BJ (cell line): Measurements from ENCODE around the gene NEO1. TPM values are rescaled to one million over a fixed set of nuclear protein-coding genes. Genes with fewer than 3 reads are reported as not detected.

Experiments used
- CTCF ChIA-PET: fragments of 350-600 bp; formaldehyde crosslinking; extraction: SDS; loops from one replicate; lab custom pipeline; 2021; ENCODE audit warnings: antibody characterized with exemption, inconsistent platforms; lab: Yijun Ruan, JAX
- POLR2A ChIA-PET: fragments of 300-600 bp; sonication (Branson Sonifier 250); formaldehyde crosslinking; extraction: SDS; loops from one replicate; lab custom pipeline; 2021; ENCODE audit warnings: antibody characterized with exemption; lab: Charles Lee
- DNase-seq: peaks from one replicate; pipeline ENCODE4 v3.0.0-alpha.2; 2011; ENCODE audit warnings: low read depth
- H3K27me3 ChIP-seq: 2 replicates; pipeline ENCODE4 v1.6.0; 2011; ENCODE audit warnings: low read length; ENCODE audit not compliant: control insufficient read depth, insufficient read depth
- H3K36me3 ChIP-seq: 2 replicates; pipeline ENCODE4 v1.5.1; 2011; ENCODE audit warnings: low read length; ENCODE audit not compliant: control insufficient read depth, insufficient read depth
- H3K4me3 ChIP-seq: 2 replicates; pipeline ENCODE4 v1.5.1; 2011; ENCODE audit warnings: low read depth, mild to moderate bottlenecking, control low read depth, low read length
- polyA plus RNA-seq: library from polyadenylated mRNA; depleted of rRNA; stranded (reverse); fragments of >200 nt; gene quantifications from 2 replicates; pipeline ENCODE4 v1.2.3, GENCODE V29; 2011
- TF ChIP-seq, protein P1 (sequence below): IDR thresholded peaks from 2 replicates; pipeline ENCODE4 v1.5.1; 2011; ENCODE audit warnings: low read depth, mild to moderate bottlenecking, control low read depth, inconsistent platforms, low read length, moderate library complexity; ENCODE audit not compliant: insufficient read depth

Gene NEO1
- polyA plus RNA-seq, 1 experiment, result 2.9 TPM

DNA sequence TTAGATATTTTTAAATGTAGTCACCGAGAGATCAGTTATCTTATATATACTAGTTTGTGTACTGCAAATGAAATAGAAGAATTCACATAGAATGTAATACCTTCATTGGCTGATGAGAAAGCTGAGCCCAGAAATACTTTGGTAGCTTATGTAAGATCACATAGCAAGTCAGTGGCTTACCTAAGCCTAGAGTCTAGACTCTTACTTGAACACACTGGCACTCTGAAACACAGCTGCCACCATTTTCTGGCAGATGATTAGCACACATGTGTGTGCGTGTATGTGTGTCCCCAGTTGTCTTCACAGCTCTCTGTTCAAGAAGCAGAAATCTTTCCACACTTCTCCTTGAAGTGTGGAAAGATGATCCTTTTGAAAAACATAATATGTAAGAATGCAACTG, 124.3 kb downstream of the NEO1 start:
- H3K4me3 ChIP-seq, result no peak overlapping the region
- no peaks in the 10 kb centered on the region for H3K27me3 ChIP-seq
- H3K36me3 ChIP-seq, result no peaks in the 10 kb centered on the region
- CTCF ChIA-PET, result interaction anchor here (1.4 kb wide), 1 partner anchor 9 kb away, joined by 3 read pairs; no protein-coding TSS in a partner anchor
- TF ChIP-seq, protein P1, sequence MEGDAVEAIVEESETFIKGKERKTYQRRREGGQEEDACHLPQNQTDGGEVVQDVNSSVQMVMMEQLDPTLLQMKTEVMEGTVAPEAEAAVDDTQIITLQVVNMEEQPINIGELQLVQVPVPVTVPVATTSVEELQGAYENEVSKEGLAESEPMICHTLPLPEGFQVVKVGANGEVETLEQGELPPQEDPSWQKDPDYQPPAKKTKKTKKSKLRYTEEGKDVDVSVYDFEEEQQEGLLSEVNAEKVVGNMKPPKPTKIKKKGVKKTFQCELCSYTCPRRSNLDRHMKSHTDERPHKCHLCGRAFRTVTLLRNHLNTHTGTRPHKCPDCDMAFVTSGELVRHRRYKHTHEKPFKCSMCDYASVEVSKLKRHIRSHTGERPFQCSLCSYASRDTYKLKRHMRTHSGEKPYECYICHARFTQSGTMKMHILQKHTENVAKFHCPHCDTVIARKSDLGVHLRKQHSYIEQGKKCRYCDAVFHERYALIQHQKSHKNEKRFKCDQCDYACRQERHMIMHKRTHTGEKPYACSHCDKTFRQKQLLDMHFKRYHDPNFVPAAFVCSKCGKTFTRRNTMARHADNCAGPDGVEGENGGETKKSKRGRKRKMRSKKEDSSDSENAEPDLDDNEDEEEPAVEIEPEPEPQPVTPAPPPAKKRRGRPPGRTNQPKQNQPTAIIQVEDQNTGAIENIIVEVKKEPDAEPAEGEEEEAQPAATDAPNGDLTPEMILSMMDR, result no peak
- POLR2A ChIA-PET, result no interaction called here
- DNase-seq, result no peak

DNA sequence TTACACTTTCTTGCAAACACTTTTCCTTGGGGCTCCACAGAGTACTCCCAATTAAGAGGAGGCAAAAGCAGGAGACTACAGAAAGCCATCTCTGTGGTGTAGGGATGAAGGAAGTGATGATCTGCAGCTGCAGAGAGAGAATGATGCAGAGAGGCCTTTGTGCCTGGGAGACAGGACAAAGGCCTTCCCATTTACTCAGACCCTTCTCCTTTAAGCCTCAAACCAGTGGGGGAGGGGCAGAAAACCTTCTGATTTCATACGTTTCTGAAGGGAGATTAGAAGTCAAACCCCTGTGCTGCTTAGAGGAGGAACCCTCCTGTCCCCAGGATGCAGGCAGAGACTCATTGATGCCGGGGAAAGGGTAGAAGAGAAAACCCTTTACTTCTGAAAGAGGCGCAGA, 130.8 kb downstream of the NEO1 start:
- POLR2A ChIA-PET, result no interaction called here
- no peak for DNase-seq
- CTCF ChIA-PET, result no interaction called here

DNA sequence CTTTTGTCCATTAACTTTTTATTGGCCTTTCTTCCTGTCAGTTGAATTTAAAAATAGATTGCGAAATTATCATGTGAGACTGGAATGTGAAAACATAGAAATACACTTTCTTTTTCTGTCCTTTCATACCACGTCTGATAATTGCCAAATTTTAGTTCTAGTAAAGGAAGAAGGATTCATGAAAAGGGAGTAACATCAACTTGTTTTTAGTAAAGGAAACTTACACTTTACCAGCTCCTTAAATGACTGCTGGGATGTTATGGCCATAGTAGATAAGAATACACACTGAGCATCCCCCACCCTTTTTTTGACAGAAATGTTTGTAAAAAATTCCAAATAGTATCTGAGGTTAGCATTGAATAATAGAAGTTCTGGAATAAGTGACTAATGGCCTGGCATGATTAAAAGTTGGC, 137.9 kb downstream of the NEO1 start:
- ChIA-PET CTCF (no interaction called here), POLR2A (no interaction called here)
- TF ChIP-seq, protein P1, result no peak
- DNase-seq, result peak; percentile 4
- Histone ChIP-seq H3K4me3 (no peak overlapping the region), H3K36me3 (no peaks in the 10 kb centered on the region), H3K27me3 (no peaks in the 10 kb centered on the region)

More for the DNA sequence above, 130.8 kb downstream of the NEO1 start:
- Histone ChIP-seq H3K27me3 (no peaks in the 10 kb centered on the region), H3K4me3 (no peak overlapping the region), H3K36me3 (no peaks in the 10 kb centered on the region)
- TF ChIP-seq, protein P1, result no peak

DNA sequence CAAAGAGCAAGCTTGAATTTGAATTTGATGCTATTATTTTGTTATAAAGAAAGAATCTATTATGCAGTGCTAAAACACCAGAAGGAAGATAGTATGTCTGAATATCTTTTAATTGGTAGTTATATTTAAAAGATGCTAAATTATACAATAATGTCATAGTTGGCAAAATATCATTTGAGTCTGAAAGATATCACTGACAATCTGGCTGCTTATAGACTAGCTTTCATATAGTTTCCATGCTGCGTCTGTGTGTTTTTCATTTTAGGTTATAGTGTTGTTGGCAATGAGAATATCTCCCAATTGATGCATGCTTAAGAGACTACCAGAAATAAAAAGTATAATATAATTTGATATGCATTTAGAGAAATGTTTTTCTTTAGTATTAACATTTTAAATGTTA, 142.9 kb downstream of the NEO1 start:
- ChIA-PET POLR2A (no interaction called here), CTCF (no interaction called here)
- TF ChIP-seq, protein P1, result no peak

DNA sequence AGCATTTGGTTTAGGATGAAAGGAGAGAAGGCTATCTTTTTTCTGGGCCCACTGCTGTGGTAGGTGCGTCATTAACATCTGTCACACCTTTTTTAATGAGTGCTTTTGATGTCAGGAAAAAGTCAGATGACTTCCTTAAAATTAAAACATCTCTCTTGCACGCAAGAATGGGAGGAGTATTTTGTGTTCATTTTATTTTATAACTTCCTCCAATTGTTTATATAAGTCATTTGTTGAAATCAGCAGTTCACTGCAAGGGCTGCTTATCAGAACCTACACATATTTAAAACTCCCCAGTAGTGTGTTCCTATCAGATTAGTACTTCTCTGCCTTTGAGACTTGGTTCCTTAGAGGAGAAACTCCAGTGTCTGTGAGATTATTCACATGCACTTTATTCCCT, 143.8 kb downstream of the NEO1 start:
- Histone ChIP-seq H3K4me3 (no peak overlapping the region), H3K27me3 (no peaks in the 10 kb centered on the region), H3K36me3 (no peaks in the 10 kb centered on the region)
- TF ChIP-seq, protein P1, result no peak
- ChIA-PET POLR2A (no interaction called here), CTCF (no interaction called here)
- no peak for DNase-seq

More for the DNA sequence above, 142.9 kb downstream of the NEO1 start:
- Histone ChIP-seq H3K27me3 (no peaks in the 10 kb centered on the region), H3K36me3 (no peaks in the 10 kb centered on the region), H3K4me3 (no peak overlapping the region)
- DNase-seq, result no peak
